Muscle layer of duodenum (tissue), 2 donors: Measurements from ENCODE around the gene RANBP9.

ENCODE experiments used
- H3K27ac ChIP-seq: one replicate; pipeline ENCODE4 v1.7.0; 2013; ENCODE audit warnings: mild to moderate bottlenecking, low read length
- H3K27me3 ChIP-seq: one replicate; pipeline ENCODE4 v1.7.0; 2013; ENCODE audit warnings: low read depth, mild to moderate bottlenecking, control low read depth, low read length
- H3K36me3 ChIP-seq, 2 donors: one replicate each; pipeline ENCODE4 v1.7.0; 2013; ENCODE audit warnings: low read length in 2 of 2, control low read depth in 1 of 2, mild to moderate bottlenecking in 1 of 2; ENCODE audit not compliant: insufficient read depth in 2 of 2, control insufficient read depth in 1 of 2
- H3K4me1 ChIP-seq, 2 donors: one replicate each; pipeline ENCODE4 v1.7.0; 2013; ENCODE audit warnings: low read length in 2 of 2, mild to moderate bottlenecking in 2 of 2, control low read depth in 1 of 2, moderate library complexity in 1 of 2; ENCODE audit not compliant: insufficient read depth in 2 of 2, control insufficient read depth in 1 of 2
- H3K4me3 ChIP-seq, 2 donors: one replicate each; pipeline ENCODE4 v1.7.0; 2013; ENCODE audit warnings: low read length in 2 of 2, low read depth in 1 of 2, mild to moderate bottlenecking in 1 of 2
- H3K9me3 ChIP-seq, 2 donors: one replicate each; pipeline ENCODE4 v1.7.0; 2013; ENCODE audit warnings: low read length in 2 of 2, control low read depth in 1 of 2, mild to moderate bottlenecking in 1 of 2; ENCODE audit not compliant: control insufficient read depth in 1 of 2
- donor health status: healthy.

RANBP9 gene

GRCh38 chr6:13664703-13665352 is 46.8 kb downstream of the RANBP9 start:
- Histone ChIP-seq H3K36me3 (no peaks in the 10 kb centered on the region), H3K27ac (no peak overlapping the region), H3K4me3 (no peak overlapping the region), H3K27me3 (no peaks in the 10 kb centered on the region), H3K9me3 (peaks cover 0 to 1% of the 10 kb centered on the region in 2 donors), H3K4me1 (peaks cover 6 to 22% of the 10 kb centered on the region in 2 donors)

GRCh38 chr6:13663986-13664385 is 47.6 kb downstream of the RANBP9 start:
- Histone ChIP-seq H3K27ac (no peak overlapping the region), H3K27me3 (no peaks in the 10 kb centered on the region), H3K9me3 (no peaks in the 10 kb centered on the region), H3K4me3 (no peak overlapping the region), H3K36me3 (no peaks in the 10 kb centered on the region), H3K4me1 (peaks cover 6 to 29% of the 10 kb centered on the region in 2 donors)

DNA sequence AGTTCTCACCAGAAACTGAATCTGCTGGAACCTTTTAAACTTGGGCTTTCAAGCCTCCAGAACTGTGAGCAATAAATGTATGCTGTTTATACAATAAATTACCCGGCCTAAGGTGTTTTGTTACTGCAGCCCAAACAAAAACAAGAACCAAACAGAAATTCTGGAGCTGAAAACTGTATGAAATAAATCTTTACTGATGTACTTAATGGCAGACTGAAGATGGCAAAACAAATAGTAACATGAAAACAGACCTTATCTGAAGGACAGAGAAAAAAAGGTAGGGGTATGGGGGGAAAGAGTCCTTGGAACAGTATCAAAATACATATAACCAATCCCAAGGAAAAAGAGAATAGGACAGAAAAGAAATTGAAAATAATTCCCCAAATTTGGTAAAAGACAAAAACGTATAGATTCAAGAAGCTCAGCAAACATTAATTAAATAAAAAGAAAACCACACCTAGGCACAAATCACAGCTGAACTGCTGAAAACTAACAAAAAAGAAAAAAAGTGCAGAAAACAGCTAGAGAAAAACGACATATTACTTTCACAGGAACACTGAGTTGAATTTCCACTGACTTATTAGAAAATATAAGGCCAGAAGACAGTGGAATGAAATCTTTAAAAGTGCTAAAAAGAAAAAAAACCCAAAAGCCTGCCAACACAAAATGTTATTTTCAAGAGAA is 48.8 kb downstream of the RANBP9 start:
- no peaks in the 10 kb centered on the region for H3K9me3 ChIP-seq
- H3K27ac ChIP-seq = no peak overlapping the region
- peaks cover 6 to 31% of the 10 kb centered on the region in 2 donors for H3K4me1 ChIP-seq
- no peaks in the 10 kb centered on the region for H3K36me3 ChIP-seq
- no peaks in the 10 kb centered on the region for H3K27me3 ChIP-seq
- no peak overlapping the region for H3K4me3 ChIP-seq

DNA sequence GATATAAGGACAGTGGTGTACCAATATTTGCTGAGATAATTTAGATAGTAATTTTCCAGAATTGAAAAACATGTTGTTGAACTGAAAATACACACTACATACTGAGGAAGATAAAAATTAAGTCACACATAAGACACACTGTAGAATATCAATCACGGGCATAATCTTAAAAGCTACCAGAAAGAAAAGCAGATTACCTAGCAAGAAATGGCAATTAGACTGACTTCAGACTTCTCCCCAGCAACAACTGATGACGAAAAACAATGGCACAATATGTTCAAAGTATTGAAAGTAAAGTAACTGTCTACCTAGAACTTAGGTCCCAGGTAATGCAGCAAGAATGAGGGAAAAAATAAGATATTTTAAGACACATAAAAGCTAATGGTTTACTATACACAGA is 50.0 kb downstream of the RANBP9 start:
- Histone ChIP-seq H3K27me3 (no peaks in the 10 kb centered on the region), H3K9me3 (no peaks in the 10 kb centered on the region), H3K4me3 (no peak overlapping the region), H3K27ac (no peak overlapping the region), H3K36me3 (peaks cover 0 to 3% of the 10 kb centered on the region in 2 donors), H3K4me1 (peaks cover 0 to 31% of the 10 kb centered on the region in 2 donors)

- Histone ChIP-seq H3K9me3 (no peaks in the 10 kb centered on the region), H3K4me1 (peaks cover 0 to 31% of the 10 kb centered on the region in 2 donors), H3K36me3 (peaks cover 0 to 5% of the 10 kb centered on the region in 2 donors), H3K4me3 (no peak overlapping the region), H3K27ac (no peak overlapping the region), H3K27me3 (no peaks in the 10 kb centered on the region)
These were observed 50.7 kb downstream of the RANBP9 start for GRCh38 chr6:13660893-13661292.

GRCh38 chr6:13660273-13660672 is 51.4 kb downstream of the RANBP9 start:
- H3K4me3 ChIP-seq = no peak overlapping the region
- peaks cover 0 to 5% of the 10 kb centered on the region in 2 donors for H3K36me3 ChIP-seq
- H3K27me3 ChIP-seq = no peaks in the 10 kb centered on the region
- no peak overlapping the region for H3K27ac ChIP-seq
- peaks cover 0 to 31% of the 10 kb centered on the region in 2 donors for H3K4me1 ChIP-seq
- H3K9me3 ChIP-seq = no peaks in the 10 kb centered on the region

GRCh38 chr6:13655700-13656099 is 55.9 kb downstream of the RANBP9 start:
- Histone ChIP-seq H3K9me3 (no peaks in the 10 kb centered on the region), H3K36me3 (peaks cover 0 to 5% of the 10 kb centered on the region in 2 donors), H3K27ac (no peak overlapping the region), H3K4me3 (no peak overlapping the region), H3K4me1 (peaks cover 0 to 19% of the 10 kb centered on the region in 2 donors), H3K27me3 (no peaks in the 10 kb centered on the region)

- no peaks in the 10 kb centered on the region for H3K27me3 ChIP-seq
- H3K27ac ChIP-seq = no peak overlapping the region
- H3K9me3 ChIP-seq = no peaks in the 10 kb centered on the region
- H3K4me1 ChIP-seq = peaks cover 0 to 10% of the 10 kb centered on the region in 2 donors
- peaks cover 0 to 5% of the 10 kb centered on the region in 2 donors for H3K36me3 ChIP-seq
- no peak overlapping the region for H3K4me3 ChIP-seq
These were observed 57.1 kb downstream of the RANBP9 start for GRCh38 chr6:13654496-13654895.

GRCh38 chr6:13653296-13653695 is 58.3 kb downstream of the RANBP9 start:
- Histone ChIP-seq H3K9me3 (no peaks in the 10 kb centered on the region), H3K27ac (no peak overlapping the region), H3K36me3 (peaks cover 0 to 5% of the 10 kb centered on the region in 2 donors), H3K4me1 (no peaks in the 10 kb centered on the region), H3K4me3 (no peak overlapping the region), H3K27me3 (no peaks in the 10 kb centered on the region)

- Histone ChIP-seq H3K36me3 (no peaks in the 10 kb centered on the region), H3K27ac (no peak overlapping the region), H3K9me3 (no peaks in the 10 kb centered on the region), H3K4me1 (no peaks in the 10 kb centered on the region), H3K27me3 (no peaks in the 10 kb centered on the region), H3K4me3 (no peak overlapping the region)
These were observed 62.2 kb downstream of the RANBP9 start for GRCh38 chr6:13649393-13649792.

GRCh38 chr6:13648850-13649249 is 62.8 kb downstream of the RANBP9 start:
- H3K4me3 ChIP-seq = no peak overlapping the region
- H3K36me3 ChIP-seq = no peaks in the 10 kb centered on the region
- H3K4me1 ChIP-seq = no peaks in the 10 kb centered on the region
- no peaks in the 10 kb centered on the region for H3K9me3 ChIP-seq
- no peak overlapping the region for H3K27ac ChIP-seq
- H3K27me3 ChIP-seq = no peaks in the 10 kb centered on the region
